TTC549 (cell line): ENCODE results near the gene MOCOS.
"Not testable (repeated sequence)": the region's sequence is repeated elsewhere in the genome, so short reads cannot be mapped to it uniquely, and the experiment has no call there.

ENCODE experiments used
- FAIRE-seq: peaks from 2 replicates; lab custom pipeline; 2012; peaks lifted over from hg19 to GRCh38; lab: Jason Lieb, UNC

Gene MOCOS

GRCh38 chr18:36201765-36202164, 14.5 kb downstream of the MOCOS start:
- no peak for FAIRE-seq

- no peak for FAIRE-seq
Measured at GRCh38 chr18:36203360-36203895, 16.1 kb downstream of the MOCOS start.

DNA sequence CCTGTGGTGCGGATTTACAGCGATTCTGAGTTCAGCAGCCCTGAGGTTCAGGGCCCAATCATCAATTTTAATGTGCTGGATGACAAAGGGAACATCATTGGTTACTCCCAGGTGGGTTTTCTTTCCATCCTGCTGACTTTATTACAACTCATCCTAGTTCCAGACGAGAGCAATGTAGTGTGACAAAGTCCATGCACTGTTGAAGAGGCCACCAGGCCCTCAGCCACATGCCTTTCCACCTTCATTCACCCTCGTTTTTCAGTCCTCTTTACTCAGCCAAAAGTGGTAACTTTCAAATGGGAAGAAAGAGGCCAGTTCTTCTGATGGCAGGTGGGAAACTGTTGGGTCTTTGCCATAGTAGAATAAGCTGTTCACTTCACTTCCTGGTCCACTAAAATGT, 17.9 kb downstream of the MOCOS start:
- no peak for FAIRE-seq

- FAIRE-seq = no peak
Measured at GRCh38 chr18:36207303-36207702, 20.0 kb downstream of the MOCOS start.

- FAIRE-seq = not testable (repeated sequence)
Measured at GRCh38 chr18:36207969-36208368, 20.7 kb downstream of the MOCOS start.

DNA sequence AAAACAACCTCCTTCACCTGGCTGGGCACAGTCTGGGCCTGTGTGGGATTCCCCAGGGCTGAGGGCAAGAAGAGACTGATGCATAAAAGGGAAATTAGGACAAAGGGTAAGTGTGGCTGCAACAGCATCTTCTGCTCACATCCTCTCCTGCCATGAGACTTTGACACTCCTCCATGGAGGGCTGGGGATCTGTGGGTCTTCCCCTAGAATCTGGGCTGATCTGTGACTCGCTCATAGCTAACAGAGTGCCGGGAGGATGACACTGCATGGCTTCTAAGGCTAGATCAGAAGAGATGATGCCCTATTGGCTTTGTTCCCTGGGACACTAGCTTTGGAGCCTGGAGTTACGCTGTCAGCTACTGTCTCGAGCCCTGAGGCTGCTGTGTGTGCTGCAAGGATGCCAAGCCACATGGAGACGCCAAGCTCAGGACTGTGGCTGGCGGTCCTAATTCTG, 24.3 kb downstream of the MOCOS start:
- no peak for FAIRE-seq

DNA sequence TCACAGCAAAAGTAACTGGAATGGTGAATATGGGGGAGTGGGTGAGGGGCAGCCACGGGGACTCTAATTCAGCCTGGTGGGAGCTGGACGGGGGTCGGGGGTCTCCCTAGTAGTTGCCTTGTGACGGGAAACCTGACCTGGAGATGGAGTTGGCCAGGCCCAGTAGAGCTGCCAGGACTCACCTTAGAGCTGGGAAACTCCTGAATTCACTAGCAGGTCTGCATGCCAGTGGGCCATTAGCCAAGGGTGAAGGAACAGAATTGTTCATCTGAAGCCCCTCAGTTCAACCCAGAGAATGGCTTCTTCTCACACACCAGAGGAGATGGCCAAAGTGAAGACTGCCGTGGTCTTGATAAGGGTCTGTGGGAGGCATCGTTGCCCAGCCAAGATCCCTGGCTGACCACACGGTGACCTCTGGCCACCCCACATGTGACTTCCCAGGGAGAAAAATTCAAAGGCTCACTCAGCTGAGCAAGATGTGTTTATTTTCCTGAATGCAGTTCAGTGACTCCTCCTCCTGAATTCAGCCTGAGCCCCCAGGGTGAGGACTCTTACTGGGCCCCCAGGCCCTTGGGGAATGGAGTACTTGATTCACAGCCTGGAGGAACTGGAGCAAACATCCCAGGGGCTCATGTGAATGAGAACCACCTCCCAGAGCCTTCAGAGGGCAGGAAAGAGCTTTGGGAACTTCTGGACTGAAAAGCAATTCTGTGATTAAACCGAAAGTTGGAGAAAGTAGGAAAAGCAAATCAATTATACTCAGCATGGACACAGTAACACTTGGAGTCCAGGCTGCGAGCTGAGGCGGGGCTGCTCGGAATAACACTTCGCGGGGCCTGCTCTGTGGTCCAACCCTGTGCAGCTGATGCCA, 25.2 kb downstream of the MOCOS start:
- FAIRE-seq = no peak

- FAIRE-seq = no peak
Measured at GRCh38 chr18:36214811-36215210, 27.5 kb downstream of the MOCOS start.

GRCh38 chr18:36215577-36215976, 28.3 kb downstream of the MOCOS start:
- FAIRE-seq = no peak

DNA sequence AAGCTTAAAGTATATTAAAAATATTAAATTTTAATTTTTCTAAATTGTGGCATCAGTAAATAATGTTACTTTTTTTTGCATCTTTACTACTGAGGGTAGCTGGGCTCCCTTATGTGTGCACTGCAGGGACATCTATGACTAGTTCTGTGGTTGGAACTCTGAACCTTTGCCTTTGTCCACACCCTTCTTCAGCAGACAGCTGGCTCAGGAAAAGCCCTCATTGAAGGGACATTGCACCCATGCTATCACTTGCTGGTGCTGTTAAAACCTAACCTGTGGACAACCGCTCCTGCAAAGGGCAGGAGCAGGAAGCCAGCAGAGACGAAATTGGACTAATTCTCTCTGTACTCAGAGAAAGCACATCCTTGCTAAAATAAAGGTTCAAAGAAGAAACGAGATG, 30.1 kb downstream of the MOCOS start:
- no peak for FAIRE-seq

DNA sequence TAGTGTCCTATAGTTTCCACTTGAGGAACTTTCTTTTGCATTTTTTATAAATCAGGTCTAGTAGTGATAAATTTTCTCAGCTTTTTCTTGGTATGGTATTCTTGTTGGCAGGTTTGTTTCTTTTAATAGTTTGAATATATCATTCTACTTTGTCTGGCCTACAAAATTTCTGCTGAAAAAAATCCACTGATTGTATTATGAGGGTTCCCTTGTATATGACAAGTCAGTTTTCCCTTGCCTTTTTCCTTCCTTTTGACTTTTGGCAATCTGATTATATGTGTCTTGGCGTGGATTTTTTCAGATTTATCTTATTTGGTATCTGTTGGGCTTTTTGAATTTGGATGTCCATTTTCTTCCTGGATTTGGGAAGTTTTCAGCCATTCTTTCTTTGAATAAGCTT, 41.9 kb downstream of the MOCOS start:
- no peak for FAIRE-seq

DNA sequence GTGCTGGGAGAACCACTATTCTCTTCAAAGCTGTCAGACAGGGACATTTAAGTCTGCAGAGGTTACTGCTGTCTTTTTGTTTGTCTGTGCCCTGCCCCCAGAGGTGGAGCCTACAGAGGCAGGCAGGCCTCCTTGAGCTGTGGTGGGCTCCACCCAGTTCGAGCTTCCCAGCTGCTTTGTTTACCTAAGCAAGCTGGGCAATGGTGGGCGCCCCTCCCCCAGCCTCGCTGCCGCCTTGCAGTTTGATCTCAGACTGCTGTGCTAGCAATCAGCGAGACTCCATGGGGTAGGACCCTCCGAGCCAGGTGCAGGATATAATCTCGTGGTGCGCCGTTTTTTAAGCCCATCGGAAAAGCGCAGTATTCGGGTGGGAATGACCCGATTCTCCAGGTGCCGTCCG, 53.2 kb downstream of the MOCOS start:
- not testable (repeated sequence) for FAIRE-seq

- FAIRE-seq = no peak
Measured at GRCh38 chr18:36241831-36242230, 54.5 kb downstream of the MOCOS start.

DNA sequence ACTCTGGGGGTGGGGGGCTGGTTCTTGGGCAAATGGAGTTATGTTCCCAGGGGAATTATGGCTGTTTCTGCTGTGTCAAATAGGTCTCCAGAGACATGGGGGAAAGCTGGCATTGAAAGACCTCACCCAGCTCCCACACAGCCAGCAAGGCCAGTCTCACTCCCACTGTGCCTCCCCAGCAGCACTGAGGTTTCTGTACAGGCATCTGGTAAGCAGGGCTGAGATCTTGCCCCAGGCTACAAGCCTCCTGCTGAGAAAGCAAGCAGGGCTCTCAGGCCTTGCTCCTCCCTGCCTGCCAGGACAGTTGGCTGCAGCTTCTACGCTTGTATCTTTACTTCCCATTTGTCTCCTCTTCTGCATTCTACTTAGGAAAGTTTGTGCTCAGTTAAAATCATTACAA, 59.7 kb downstream of the MOCOS start:
- FAIRE-seq = no peak

GRCh38 chr18:36249392-36249791, 62.1 kb downstream of the MOCOS start:
- FAIRE-seq = no peak

DNA sequence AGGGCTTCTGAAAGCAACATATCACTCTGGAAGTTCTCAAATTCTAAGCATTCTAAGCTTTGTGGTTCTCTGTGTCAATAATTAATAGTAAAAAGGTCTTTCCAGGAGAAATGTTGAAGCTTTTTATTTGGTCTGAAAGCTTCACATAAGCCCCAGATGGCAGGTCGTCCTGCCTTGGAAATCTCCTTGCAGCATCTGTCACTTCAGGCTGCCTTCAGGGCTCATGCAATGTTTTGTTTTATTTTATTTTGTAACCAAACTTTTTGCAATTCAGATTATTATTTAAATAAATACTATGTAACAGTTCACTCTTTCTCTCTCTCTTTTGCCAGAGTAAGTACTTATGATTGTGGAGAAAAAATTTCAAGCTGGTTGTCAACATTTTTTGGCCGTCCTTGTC, 63.5 kb downstream of the MOCOS start:
- no peak for FAIRE-seq

DNA sequence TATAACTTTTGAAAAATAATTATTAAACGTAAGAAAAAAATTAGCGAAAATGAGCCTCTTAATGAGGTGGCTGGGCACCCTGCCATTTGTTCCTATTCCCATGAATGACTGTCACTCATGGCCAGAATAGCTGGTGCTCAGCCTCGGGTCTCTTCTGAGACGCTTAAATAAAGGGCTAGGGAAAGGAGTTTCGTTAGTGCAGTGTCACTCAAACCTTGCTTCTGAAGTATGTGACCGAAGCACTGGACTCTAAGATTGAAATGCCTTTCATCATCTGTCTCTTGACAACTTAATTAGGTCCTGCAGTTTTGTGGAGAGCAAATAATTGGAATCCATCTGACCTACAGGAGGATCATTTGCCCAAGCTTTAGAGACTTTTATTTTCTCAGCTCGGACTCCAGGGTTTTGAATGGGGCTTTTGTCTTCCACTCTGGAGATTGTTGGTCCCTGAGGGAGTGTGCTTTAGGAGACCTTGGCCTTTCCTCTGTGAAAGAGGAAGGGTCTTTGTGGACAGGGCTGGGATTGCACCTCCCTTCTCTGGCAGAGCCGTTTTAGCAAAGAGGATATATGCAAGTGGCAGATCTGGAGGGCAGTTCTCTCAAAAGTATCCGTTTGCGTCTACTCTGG, 67.9 kb downstream of the MOCOS start:
- no peak for FAIRE-seq

GRCh38 chr18:36256094-36256493, 68.8 kb downstream of the MOCOS start:
- no peak for FAIRE-seq

DNA sequence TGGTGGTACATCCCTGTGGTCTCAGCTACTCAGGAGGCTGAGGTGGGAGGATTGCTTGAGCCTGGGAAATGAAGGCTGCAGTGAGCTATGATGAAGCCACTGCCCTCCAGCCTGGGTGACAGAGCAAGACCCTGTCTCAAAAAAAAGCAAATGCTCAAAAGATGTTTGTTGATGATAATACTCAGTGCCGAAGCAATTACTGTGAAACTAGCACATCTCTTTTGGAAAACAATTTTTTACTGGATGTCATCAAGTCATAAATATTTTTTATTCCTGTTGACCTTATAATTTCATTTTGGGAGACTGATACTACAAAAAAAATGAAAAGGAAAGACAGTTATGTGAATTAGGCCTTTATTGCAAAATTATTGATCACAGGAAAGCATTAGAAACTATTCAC, 75.7 kb downstream of the MOCOS start:
- FAIRE-seq = no peak

GRCh38 chr18:36264283-36264682, 77.0 kb downstream of the MOCOS start:
- FAIRE-seq = no peak

- FAIRE-seq = no peak
Measured at GRCh38 chr18:36265015-36265414, 77.7 kb downstream of the MOCOS start.

GRCh38 chr18:36269157-36269556, 81.9 kb downstream of the MOCOS start:
- FAIRE-seq = no peak

DNA sequence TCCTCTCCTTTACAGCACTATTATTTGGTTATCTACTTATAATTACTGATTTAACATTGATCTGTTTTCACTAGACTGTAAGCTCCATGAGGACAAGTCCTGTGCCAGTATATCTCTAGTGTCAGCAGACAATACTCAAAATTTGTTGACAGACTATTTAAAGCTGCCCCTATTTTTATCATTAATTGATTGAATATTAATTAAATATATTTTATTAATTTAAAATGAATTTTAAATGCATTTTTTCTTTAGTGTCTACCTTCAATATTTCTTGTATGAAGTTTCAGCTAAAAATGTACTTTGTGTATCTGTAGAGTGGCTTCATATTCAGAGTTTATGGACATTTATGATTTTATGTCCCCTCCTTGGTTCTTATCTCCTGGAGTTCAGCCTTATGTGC, 83.9 kb downstream of the MOCOS start:
- FAIRE-seq = no peak

DNA sequence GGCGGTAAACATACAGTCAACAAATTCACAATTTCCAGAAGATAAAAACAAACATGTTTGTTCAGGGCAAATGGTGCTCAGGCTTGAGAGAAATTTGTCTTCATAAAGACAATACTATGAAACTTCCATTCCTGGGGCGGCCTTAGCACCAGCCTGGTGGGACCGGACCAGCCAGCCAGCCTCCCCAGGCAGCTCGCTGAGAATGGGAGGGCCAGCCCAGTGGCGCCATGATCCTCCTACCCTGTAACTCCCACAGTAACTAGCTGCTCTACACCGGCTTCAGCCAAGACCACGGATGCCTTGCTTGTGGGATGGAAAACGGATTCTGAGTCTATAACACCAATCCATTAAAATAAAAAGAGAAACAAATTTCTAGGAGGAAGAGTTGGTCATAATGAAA, 86.0 kb downstream of the MOCOS start:
- no peak for FAIRE-seq
